NT2/D1 (cell line): ENCODE measurements around the gene CDKN2AIPNL.

Experiments
- SUZ12 ChIP-seq: IDR thresholded peaks from 2 replicates; pipeline ENCODE4 v1.6.1; 2011; ENCODE audit not compliant: insufficient read length, insufficient read depth; ENCODE audit errors: extremely low read depth
- YY1 ChIP-seq: IDR thresholded peaks from 2 replicates; pipeline ENCODE4 v1.6.1; 2011; ENCODE audit not compliant: insufficient read length, insufficient read depth
- ZNF274 ChIP-seq: IDR thresholded peaks from 2 replicates; pipeline ENCODE4 v1.6.1; 2011; ENCODE audit warnings: mild to moderate bottlenecking, low read depth, low read length

GRCh38 chr5:134432174-134432573 lies 20.5 kb upstream of the CDKN2AIPNL start:
- TF ChIP-seq YY1: no peak
- TF ChIP-seq ZNF274: no peak
- TF ChIP-seq SUZ12: no peak
